Activated B cell treated with CpG ODN at 0.5 μM for 24 hours (primary cell): ENCODE data around the gene ADAMTSL2. TPM values are rescaled to one million over a fixed set of nuclear protein-coding genes. Genes with fewer than 3 reads are reported as not detected.

Source experiments
- ATAC-seq: fragments of 200-7000 bp; cut with Tn5 transposase; one replicate; pipeline ENCODE4 v1.10.0; 2021; ENCODE audit warnings: low read depth, mild to moderate bottlenecking, moderate library complexity
- CTCF ChIA-PET: fragments of 350-600 bp; sonication (Branson Sonifier 250); formaldehyde crosslinking; loops from one replicate; lab custom pipeline; 2021; ENCODE audit warnings: antibody characterized with exemption; lab: Charles Lee
- POLR2A ChIA-PET: fragments of 350-600 bp; sonication (Branson Sonifier 250); formaldehyde crosslinking; loops from one replicate; lab custom pipeline; 2021; ENCODE audit warnings: antibody characterized with exemption; lab: Charles Lee
- DNase-seq: peaks from one replicate; pipeline ENCODE4 v3.0.0; 2022
- H3K27ac Mint-ChIP-seq: one replicate; pipeline ENCODE4 v1.8.0; 2020; ENCODE audit warnings: mixed read lengths
- H3K27me3 Mint-ChIP-seq: one replicate; pipeline ENCODE4 v1.8.0; 2021; ENCODE audit warnings: mixed read lengths
- H3K36me3 Mint-ChIP-seq: one replicate; pipeline ENCODE4 v1.8.0; 2021; ENCODE audit warnings: low read depth, mixed read lengths
- H3K4me1 Mint-ChIP-seq: one replicate; pipeline ENCODE4 v1.8.0; 2021; ENCODE audit warnings: mixed read lengths
- H3K4me3 Mint-ChIP-seq: one replicate; pipeline ENCODE4 v1.8.0; 2020; ENCODE audit warnings: mild to moderate bottlenecking, mixed read lengths
- H3K9me3 Mint-ChIP-seq: one replicate; pipeline ENCODE4 v1.8.0; 2020; ENCODE audit warnings: mixed read lengths
- CTCF ChIP-seq: fragments of 200-600 bp; IDR thresholded peaks from one replicate; pipeline ENCODE4 v1.8.0; 2022; ENCODE audit warnings: antibody characterized with exemption, mild to moderate bottlenecking
- intact Hi-C: fragments of 100-400 bp; cut with micrococcal nuclease; formaldehyde crosslinking; loops from one replicate; pipeline ENCODE4 v1.15.1; 2024
- total RNA-seq: library from RNA; stranded (reverse); gene quantifications from 2 replicates; pipeline ENCODE4 v1.2.3, GENCODE V29; 2022

The ADAMTSL2 gene
- total RNA-seq, 1 donor from 2014 or later = not detected

- TF ChIP-seq CTCF = no peak
- Mint-ChIP-seq H3K27me3 (peaks cover 7% of the 10 kb centered on the region), H3K36me3 (no peaks in the 10 kb centered on the region), H3K4me3 (no peak overlapping the region), H3K9me3 (no peaks in the 10 kb centered on the region), H3K27ac (no peak overlapping the region), H3K4me1 (no peaks in the 10 kb centered on the region)
- CTCF ChIA-PET = interaction anchor here (0.7 to 0.9 kb wide), 2 partner anchors 9 to 89 kb away, joined by 3 to 4 read pairs; no protein-coding TSS in a partner anchor
- POLR2A ChIA-PET = no interaction called here
- DNase-seq (no peak), ATAC-seq (no peak)
- intact Hi-C loops = no loop called here
Observed at GRCh38 chr9:133495327-133496293, 38.9 kb upstream of the ADAMTSL2 start.

- intact Hi-C loops = no loop called here
- no peaks in the 10 kb centered on the region for H3K36me3 Mint-ChIP-seq
- H3K27ac Mint-ChIP-seq = no peak overlapping the region
- no peak for TF ChIP-seq CTCF
- POLR2A ChIA-PET = no interaction called here
- peaks cover 7% of the 10 kb centered on the region for H3K27me3 Mint-ChIP-seq
- no peak for ATAC-seq
- CTCF ChIA-PET = interaction anchor here (0.9 kb wide), 1 partner anchor 11 kb away, joined by 3 read pairs; no protein-coding TSS in a partner anchor
- no peak overlapping the region for H3K4me3 Mint-ChIP-seq
- no peak for DNase-seq
- H3K9me3 Mint-ChIP-seq = peaks cover 9% of the 10 kb centered on the region
- no peaks in the 10 kb centered on the region for H3K4me1 Mint-ChIP-seq
Observed at GRCh38 chr9:133496861-133497842, 37.4 kb upstream of the ADAMTSL2 start.

- no peak overlapping the region for H3K4me3 Mint-ChIP-seq
- ATAC-seq = no peak
- H3K9me3 Mint-ChIP-seq = peaks cover 20% of the 10 kb centered on the region
- ChIA-PET CTCF (no interaction called here), POLR2A (no interaction called here)
- no peak for DNase-seq
- TF ChIP-seq CTCF = no peak
- H3K27me3 Mint-ChIP-seq = peaks cover 15% of the 10 kb centered on the region
- no peaks in the 10 kb centered on the region for H3K36me3 Mint-ChIP-seq
- intact Hi-C loops = no loop called here
- no peaks in the 10 kb centered on the region for H3K4me1 Mint-ChIP-seq
- no peak overlapping the region for H3K27ac Mint-ChIP-seq
Observed at GRCh38 chr9:133499132-133499891, 35.2 kb upstream of the ADAMTSL2 start.

GRCh38 chr9:133499892-133500270 lies 34.6 kb upstream of the ADAMTSL2 start:
- intact Hi-C loops = no loop called here
- POLR2A ChIA-PET = no interaction called here
- Mint-ChIP-seq H3K4me3 (no peak overlapping the region), H3K9me3 (peaks cover 20% of the 10 kb centered on the region), H3K36me3 (no peaks in the 10 kb centered on the region), H3K27me3 (peaks cover 17% of the 10 kb centered on the region), H3K4me1 (no peaks in the 10 kb centered on the region), H3K27ac (no peak overlapping the region)
- ATAC-seq (no peak), DNase-seq (no peak)
- CTCF ChIA-PET = no interaction called here
- TF ChIP-seq CTCF = no peak
